Endometrial microvascular endothelial cells (primary cell): ENCODE measurements around the gene SLC25A23. TPM values are rescaled to one million over a fixed set of nuclear protein-coding genes. Genes with fewer than 3 reads are reported as not detected.
"Not testable (repeated sequence)": the region's sequence is repeated elsewhere in the genome, so short reads cannot be mapped to it uniquely, and the experiment has no call there.

Experiments
- in situ Hi-C: cut with HindIII; loops from 2 replicates; pipeline ENCODE4 v1.10.0; 2017; ENCODE audit warnings: low sequenced_read_pairs, low pct_unique_long_range_greater_than_20kb; ENCODE audit errors: inconsistent ontology term
- total RNA-seq: library from RNA; depleted of rRNA; stranded (reverse); fragments of >200 nt; gene quantifications from one replicate; pipeline ENCODE4 v1.2.3, GENCODE V29; 2015; ENCODE audit errors: inconsistent ontology term

The SLC25A23 gene
- total RNA-seq, 1 donor from 2014 or later: 15.1 TPM

DNA sequence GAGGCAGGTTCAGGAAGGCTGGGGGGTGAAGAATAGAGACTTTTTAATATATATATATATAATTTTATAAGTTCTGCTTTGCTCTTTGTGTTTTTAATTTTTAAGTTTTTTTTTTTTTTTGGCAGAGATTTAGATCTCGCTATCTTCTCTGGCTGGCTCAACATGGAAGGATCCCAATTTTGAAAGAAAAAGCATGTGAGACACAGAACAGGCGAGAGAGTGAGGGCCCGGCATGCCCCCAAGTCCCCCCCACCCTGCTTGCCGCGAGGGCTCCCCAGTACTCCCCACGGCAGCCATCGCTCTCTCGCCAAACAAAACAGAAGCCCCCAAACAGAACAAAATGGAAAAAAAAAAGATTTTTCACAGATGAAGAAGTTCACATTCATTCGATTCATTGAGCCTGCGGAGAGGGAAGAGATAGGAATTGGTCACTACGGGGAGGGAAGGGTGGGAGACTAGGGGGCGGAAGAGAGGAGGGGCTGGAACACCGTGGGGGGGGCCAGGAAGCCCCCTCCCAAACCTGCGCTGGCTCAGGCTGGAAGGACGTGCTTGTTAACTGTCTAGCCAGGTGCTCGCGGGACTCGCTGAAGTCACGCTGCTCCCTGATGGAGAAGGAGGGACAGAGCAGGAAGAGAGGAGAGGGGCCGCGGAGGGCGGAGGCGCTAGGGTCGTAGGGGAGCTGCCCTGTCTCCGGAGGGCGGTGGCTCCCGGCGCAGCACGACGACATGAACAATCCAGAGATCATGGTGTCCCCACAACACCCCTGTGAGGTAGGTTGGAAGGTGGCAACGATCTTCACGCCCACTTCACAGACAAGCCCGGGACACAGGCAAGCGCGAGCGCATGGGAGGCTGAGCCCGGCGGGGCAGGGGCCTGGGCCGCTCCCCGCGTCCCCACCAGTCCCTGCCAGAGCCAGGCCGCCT, 45.6 kb downstream of the SLC25A23 start:
- in situ Hi-C loops: no loop called here

DNA sequence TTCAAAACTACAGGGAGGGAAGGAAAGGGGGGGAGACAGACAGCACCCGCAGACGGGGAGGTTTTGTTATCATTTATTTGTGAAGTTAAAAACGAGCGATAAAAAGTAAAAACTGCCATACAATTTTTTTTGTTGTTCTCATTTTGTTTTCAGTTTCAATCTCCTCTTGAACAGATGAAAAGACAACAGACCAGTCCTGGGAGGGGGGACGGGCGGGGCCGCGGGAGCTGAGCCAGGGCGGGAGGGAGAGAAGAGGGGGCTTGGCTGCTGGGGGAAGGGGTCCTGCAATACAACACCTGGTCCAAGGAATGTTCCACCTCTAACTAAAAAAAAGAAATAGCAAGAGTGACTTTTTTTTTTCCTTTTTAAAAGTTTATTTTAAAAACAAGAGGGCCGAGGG, 46.3 kb downstream of the SLC25A23 start:
- in situ Hi-C loops: no loop called here

DNA sequence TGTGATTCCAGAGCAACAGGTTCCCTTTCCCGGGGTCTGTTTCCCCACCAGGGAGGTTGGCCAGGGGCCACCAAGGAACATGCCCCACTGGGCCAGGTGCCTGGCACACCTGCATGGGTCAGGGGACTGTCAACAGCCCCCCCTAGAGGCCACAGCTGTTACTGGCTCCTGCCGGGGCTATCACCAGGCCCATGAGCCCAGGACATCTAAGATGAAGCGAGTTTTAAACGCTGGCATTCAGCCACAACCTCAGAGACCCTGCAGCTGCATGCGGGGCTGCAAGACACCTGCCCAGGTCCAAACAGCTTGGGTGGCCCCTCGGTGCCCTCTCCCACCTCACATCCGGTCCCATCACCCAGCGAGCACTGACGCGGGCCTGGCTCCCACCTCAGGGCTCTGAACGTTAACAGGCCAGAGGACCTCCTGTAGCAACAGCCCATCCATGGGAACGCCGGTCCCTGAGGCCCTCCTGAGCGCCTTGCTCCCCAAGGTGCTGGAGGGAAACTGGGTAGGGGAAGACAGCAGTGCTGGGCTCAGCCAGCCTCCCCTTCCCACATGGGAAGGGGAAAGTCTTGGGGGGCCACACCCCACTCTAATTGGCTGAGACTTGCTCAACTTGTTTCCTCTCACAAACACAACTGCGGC, 47.0 kb downstream of the SLC25A23 start:
- in situ Hi-C loops: no loop called here

DNA sequence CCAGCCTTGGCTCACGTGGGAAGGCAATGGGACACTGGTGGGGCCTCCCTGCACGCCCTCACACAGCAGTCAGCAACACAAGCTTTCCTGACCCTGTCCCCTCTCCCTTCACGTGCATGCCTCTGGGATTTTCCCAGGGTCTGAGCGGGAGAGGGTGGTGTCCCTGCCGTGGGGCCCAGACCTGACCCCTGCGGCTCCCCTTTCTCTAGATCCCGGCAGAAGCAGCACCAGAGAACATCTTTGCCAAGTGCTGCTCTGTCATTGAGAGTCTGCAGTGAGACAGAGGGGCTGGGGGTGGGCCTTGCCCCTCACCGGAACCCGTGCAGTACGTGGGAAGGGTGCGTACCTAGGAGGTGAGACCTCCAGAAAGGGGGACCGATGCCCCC, 47.5 kb downstream of the SLC25A23 start:
- in situ Hi-C loops: no loop called here

DNA sequence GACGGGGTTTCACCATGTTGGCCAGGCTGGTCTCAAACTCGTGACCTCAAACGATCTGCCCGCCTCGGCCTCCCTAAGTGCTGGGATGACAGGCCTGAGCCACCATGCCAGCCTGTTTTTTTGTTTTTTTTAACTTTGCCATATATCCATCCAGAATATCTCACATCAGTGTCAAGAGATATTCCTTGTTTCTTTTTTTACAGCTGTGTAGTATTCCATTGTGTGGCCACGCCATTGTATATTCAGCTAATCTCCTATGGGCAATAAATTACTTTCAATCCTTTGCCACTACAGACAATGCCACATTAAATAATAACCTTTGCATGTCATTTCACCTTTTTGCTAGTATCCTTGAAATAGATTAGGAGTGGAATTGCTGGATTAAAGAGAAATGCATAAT, 50.2 kb downstream of the SLC25A23 start:
- in situ Hi-C loops: no loop called here

DNA sequence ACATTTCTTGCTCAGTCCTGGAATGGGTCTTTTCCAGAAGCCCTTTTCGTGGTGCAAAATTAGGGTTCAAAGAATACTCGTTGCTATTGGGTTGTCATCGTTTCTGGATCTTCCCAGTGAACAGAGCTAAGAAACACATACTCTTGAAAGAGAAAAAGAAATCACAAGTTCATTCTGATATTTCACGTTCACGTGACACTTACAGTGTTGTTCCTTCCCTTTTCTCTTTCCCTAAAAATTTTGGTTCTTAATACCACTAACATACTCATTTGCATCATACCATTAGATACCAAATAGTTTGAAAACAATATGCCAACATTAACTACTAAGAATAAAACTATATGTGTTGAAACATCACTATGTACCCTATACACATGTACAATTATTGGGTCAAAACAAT, 53.2 kb downstream of the SLC25A23 start:
- in situ Hi-C loops: no loop called here

DNA sequence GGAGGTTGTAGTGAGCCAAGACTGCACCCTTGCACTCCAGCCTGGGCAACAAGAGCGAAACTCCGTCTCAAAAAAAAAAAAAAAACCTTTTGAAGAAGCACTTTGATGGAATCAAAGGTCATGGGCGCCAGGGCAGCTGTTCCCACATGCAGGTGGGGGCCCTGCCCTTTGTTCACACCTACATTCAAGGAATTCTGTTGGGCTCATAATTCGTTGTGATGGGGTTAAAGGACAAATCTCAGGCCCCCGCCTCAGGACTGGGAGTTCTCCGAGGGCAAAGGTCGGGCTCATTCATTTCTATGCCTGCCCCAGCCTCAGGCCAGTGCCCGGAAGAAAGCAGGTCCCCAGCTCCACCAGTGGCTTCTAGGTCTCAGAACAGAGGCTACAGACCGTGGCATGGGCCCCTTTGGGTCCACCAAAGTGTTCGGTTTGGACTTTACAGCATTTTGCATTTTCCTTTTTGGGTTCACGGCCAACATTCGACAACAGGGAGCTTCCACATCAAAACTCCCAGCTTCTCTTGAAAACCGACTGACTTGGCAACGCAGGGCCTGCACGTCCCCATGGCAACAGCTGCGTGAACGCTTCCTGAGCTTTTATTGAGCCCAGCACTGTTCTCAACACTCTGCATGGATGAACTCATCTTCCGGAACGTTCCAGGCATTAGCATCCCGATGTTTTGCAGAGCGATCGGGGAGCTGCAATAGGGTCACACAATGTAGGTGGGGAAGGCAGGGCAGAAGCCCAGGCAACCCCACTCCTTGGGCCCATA, 56.6 kb downstream of the SLC25A23 start:
- in situ Hi-C loops: no loop called here

DNA sequence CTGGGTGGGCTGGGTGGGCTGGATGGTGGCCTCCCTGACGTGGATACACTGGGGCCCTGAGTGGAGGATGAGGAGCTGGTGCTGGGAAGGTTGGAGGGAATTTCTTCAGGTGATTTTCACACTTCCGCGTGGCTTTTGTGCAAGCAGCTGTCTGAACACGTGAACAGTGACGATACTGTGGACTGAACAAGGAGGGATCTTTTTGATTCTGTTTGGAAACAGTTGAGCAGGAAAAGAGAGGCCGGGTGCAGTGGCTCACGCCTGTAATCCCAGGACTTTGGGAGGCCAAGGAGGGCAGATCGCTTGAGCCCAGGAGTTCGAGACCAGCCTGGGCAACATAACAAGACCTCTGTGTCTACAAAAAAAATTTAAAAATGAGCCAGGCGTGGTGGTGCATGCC, 57.5 kb downstream of the SLC25A23 start:
- in situ Hi-C loops: no loop called here

DNA sequence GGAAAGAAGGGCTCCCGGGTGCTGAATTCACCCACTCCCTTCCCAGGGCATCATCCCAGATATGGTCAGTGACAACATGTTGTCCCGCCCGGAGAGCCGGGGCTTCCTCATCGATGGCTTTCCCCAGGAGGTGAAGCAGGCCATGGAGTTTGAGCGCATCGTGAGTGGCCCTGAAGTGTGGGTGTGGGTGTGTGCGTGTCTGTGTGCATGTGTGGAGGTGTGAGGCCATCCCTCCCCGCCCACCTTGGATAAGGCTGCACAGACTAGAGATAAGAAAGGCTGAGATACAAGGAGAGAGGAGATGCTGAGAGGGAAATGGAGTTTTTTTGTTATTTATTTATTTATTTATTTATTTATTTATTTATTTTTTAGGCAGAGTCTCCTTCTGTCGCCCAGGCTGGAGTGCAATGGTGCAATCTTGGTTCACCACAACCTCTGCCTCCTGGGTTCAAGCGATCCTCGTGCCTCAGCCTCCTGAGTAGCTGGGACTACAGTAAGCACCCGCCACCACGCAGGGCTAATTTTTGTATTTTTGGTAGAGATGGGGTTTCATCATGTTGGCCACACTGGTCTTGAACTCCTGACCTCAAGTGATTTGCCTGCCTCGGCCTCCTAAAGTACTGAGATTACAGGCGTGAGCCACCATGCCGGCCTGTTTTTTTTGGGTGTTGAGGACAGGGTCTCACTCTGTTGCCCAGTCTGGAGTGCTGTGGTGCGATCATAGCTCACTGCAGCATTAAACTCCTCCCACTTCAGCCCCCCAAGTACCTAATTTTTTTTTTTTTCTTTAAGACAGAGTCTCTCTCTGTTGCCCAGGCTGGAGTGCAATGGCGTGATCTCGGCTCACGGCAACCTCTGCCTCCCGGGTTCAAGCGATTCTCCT, 59.3 kb downstream of the SLC25A23 start:
- in situ Hi-C loops: not testable (repeated sequence)

DNA sequence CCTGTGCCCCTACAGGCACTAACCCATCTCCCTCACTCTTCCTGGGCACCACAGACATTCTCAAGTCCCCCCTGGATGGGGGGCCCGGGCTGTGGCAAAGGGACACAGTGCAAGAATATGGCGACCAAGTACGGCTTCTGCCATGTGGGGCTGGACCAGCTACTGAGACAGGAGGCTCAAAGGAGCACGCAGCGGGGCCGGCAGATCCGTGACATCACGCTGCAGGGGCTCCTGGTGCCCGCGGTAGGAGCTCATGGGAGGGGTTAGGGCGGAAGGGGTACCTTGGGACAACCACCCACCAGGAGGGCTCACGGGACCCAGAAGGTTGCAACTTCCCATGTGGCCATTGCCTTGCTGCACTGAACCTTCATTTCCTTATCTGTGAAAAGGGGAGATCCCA, 63.3 kb downstream of the SLC25A23 start:
- in situ Hi-C loops: loop anchor here (25.0 kb wide), 1 partner anchor 109 kb away; the partner anchor contains the start of gene MLLT1

DNA sequence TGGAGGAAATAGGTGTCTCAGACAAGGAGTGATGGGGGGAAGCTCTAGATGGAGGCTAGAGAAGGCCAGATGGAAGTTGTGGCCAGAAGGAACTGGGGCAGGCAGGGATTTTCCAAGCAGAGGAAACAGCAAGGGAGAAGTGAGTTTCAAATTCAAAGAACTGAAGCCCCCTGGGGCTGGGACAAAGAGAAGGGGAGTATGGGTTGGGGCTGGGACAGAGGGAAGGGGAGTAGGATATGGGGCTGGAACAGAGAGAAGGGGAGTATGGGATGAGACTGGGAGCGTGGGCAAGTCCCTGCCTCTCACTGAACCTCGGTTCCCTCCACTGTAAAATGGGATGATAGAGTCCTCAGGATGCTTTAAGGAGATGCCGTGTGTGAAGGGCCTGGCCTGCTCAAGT, 64.8 kb downstream of the SLC25A23 start:
- in situ Hi-C loops: loop anchor here (25.0 kb wide), 1 partner anchor 108 kb away; the partner anchor contains the start of gene MLLT1

DNA sequence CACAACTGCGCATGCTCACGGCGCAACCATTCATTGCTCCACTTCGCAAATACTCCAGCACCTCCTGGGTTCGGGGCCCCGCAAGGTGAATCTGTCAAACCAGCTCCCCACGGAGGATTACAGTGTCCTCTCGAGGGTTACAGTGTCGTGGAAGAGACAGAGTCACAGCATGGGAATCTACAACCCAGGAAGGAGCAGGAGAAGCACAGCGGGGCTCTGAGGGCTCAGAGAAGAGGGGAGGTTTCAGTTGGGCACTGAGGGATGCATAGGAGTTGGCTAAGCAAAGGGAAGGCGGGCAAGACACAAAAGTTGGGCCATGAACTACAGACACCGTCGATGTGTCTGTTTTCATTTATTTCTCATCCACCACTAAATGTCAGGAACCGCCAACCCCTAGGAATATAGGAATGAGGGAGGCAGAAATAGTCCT, 65.6 kb downstream of the SLC25A23 start:
- in situ Hi-C loops: loop anchor here (25.0 kb wide), 1 partner anchor 107 kb away; the partner anchor contains the start of gene MLLT1

DNA sequence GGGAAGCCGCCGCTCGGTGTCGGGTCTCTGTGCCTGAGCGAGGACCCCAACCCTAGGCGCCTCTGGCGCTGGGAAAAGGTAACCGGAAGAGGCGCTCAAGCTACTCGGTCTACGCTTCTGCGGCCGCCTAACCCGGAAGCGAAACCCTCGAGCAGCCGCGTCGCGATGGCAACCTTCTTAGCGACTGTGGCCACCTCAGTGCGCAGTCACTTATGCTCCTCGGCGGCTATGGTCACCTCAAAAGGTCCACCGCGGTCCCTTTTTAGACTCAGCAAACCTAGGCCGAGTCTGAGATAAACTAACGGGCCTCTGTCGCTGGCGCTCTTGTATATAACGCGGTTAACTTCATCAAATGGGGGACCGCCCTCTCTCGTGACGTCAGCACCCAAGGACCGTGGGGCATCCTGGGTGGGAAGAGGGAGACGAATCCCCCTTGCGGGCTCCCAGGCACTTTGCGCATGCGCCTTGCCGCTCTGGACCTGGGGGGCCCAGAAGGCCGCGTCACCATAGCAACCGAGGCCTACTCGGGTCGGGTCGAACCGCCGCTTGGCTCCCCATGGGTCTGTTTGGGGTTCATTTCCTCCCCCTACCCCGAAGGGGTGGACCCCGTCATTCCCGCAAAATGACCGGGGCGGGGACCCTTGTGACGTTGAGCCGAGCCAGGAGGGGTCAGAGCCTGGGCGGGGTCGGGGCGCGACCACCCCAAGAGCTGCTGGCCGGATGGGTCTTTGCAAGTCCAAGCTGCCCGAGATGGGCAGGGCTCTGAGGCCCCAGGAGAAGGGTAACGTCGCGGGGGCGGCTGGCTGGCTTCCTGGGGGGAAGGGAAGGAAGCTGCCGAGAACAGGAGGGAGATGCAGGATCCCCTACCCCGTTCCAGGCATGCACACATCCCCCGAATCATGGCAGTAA, 66.3 kb downstream of the SLC25A23 start, which contains the start of gene GTF2F1:
Gene GTF2F1 (minus strand): TSS at position 91 of the 909 bp plus-strand sequence. CDS start 169 bp downstream, outside the sequence.
- in situ Hi-C loops: loop anchor here (25.0 kb wide), 1 partner anchor 106 kb away; the partner anchor contains the start of gene MLLT1

DNA sequence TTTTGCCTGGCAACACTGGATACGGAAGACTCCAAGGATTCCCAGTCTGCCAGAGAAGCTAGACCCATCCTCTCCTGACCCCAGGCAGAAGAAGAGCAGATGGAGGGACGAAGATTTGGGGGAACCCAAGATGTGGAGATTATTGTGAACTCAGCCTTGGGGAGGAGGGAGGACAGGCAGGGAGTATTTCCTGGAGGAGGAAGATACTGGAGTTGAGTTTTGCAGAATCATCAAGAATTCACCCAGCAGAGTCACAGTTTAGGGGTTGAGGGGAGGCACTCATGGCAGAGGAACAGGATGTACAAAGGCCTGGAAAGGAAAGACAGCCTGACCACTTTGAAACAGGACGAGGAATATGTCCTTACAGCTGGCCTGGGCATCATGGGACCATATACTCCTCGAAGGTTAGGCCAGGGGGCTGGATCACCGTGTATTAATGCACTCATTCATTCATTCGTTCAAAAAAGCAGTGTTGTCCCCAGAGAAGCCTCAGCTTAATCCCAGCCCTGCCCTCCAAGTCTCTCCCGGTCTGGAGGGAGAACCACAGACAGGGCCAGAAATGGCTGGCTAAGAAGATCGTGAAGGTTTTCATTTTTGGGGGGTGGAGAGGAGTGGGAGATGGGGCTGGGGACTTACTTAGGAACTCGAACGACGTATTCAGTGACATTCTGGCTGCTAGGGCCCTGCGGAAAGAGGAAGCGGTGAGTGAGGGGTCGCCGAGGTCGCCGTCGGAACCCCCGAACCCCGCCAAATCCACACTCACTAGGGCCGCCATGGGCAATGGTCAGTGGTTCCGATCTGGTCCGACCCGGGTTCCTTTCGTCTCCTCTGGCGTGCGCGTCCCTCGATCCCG, 67.1 kb downstream of the SLC25A23 start:
- in situ Hi-C loops: loop anchor here (25.0 kb wide), 1 partner anchor 105 kb away; the partner anchor contains the start of gene MLLT1
